GM21717 (cell line): ENCODE data around the gene TP73.

Experiments
- ATAC-seq: cut with Tn5 transposase; IDR thresholded peaks from one replicate; pipeline ENCODE4 v1.9.1; 2021; ENCODE audit warnings: mild to moderate bottlenecking, moderate library complexity; ENCODE audit not compliant: unreplicated experiment

Gene TP73

DNA sequence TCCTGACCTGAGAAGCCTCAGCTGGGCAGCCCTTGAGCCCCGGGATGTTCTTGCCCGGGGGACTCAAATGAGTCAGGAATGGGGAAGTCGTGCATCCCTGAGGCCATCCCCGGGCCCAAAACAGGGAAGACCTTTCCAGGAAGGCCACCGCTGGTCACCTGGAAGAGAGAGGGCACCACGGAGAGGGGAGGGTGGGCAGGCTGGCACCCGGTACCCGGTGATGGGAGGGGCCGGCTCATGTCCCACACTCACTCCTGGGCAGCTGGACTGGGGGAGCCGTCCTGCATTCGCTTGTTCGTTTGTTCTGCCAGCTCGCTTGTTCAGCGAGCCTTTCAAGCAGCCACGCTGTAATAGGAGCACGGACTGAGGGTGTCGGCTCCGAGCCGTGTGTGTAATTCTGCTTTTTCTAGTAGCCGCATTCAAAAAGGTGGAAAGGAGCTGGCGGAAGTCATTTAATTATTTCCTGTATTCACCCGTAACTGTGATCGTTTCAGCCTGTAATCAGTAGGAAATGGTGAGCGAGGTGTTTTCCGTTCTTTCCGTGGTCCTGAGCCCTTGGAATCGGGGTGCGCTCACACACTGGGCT, 51.6 kb downstream of the TP73 start:
- no peak for ATAC-seq

DNA sequence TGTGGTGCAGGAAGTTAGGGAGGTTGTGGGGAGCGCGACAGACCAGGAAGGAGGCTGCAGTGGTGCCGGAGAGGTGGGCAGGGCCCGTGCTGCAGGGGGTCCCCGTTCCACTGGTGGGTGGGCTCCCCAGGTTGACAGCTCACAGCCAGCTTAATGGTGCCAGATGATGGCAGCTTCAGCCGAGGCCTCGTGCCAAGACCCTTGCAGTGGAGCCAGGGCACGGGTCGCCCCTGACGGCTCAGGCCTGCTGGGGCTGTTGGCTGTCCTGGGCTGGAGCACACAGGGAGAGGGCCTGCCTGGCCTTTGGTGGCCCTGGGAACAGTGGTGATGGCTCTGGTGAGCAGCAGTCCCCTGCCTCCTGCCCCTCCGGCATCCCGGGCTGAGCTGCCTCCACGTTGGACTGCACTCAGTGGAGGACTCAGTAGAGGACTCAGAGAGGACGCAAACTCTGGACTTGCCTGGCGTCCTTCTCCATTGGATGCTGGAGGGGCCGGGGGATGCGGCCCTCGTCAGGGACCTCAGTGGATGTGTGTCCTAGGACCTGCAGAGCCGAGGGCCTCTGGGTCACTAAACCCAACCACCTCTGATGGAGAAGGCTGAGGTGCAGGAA, 53.1 kb downstream of the TP73 start:
- ATAC-seq: no peak

DNA sequence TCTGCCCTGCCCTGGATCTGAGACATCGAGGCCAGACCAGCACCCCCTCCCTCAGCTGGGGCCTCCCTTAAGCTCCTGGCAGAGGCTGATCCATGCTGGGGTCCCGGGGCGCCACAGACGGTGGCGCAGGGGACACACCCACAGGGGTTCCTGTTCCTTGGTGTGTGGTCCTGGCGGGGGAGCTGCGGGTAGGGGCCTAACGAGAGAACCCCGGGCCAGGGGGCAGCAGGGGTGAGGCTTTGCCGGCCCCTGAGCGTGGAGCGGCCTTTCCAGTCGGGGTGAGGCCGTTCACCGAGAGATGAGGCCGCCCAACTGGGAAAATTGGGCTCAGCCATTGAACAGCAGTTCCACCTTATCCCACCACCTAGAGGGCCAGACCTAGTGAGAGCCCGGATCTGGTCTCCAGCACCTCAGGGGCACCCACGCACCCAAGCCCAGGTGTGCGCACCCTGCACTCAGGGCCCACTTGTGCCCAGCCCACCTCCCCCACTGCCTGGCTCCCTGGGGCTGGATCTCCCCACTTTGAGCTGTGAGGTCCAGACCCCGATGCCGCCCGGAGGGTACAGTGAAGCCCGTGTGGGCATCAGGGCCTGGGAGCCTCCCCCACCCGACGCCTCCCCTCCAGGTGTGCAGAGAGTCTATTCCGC, 54.5 kb downstream of the TP73 start:
- ATAC-seq: no peak

DNA sequence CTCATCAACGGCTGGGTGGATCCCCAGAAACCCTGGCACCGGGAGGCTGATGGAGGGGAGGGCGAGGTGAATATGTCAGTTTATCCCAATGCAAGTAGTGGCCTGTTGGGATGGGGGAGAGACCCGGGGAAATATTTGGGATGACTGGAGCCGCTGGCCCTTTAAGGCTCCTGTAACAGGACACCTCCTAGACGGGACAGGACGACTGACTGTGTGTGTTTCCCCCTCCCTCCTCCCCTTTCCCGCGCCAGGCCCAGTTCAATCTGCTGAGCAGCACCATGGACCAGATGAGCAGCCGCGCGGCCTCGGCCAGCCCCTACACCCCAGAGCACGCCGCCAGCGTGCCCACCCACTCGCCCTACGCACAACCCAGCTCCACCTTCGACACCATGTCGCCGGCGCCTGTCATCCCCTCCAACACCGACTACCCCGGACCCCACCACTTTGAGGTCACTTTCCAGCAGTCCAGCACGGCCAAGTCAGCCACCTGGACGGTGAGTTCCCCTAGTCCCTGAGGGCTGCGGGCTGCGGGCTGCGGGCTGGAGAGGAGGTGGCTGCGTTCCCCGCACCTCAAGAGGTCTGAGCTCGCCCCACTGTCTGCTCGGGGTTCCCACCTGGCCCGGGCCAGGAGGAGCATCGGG, 55.1 kb downstream of the TP73 start:
- ATAC-seq: no peak

DNA sequence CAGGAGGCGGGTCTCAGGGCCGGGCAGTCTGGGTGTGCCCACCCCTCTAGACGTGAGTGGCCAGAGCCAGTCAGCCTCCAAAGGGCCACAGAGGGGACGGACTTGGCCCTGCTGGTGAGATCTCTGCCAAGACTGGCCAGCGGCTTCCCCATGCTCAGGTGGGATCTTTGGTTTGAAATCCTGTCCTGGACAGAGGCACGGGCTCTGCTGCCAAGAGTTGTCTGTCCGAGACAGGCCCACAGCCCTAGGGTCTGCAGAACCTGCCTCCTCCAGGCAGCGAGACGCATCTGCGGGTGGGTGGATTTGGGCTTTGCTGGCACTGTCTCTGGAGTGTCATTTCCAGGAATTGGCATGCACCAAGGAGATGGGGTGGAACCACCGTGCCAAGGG, 55.6 kb downstream of the TP73 start:
- no peak for ATAC-seq

DNA sequence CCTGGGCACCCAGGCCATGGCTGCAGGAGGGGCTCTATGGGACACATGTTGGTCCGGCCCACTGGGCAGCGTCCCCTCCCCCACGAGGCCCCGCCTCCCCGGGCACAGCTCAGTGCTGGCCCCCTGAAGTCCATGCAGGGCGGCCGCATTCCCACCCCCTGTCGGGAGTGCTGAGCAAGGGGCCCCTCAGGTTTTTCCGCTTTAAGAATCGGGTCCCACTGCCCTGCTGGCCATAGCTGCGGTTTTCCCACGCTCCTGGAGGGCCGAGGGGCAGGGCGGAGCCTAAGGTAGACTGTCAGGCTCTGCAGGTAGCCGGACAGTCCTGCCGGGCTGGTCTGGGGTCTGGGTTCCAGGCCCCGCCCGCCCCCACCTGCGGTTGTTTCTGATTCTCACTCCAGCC, 56.5 kb downstream of the TP73 start:
- ATAC-seq: no peak

DNA sequence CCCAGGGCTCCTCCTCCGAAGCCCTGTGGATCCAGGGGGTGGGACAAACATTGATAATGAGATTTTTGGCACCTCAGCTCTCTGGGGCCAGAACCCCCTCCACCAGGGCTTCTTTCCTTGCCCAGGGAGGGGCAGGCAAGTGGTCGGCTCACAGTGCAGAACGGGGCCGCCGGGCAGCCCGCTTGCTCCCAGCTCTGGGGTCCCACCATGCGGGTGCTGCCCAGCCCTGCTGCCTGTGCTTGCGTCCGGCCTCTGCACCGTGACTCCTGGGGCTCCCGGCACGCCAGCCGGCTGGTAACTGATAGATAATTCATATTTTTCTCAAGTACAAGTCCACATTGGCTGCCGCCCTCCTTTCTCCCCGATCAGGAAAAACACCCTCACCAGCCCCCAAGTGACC, 57.9 kb downstream of the TP73 start:
- ATAC-seq: no peak

DNA sequence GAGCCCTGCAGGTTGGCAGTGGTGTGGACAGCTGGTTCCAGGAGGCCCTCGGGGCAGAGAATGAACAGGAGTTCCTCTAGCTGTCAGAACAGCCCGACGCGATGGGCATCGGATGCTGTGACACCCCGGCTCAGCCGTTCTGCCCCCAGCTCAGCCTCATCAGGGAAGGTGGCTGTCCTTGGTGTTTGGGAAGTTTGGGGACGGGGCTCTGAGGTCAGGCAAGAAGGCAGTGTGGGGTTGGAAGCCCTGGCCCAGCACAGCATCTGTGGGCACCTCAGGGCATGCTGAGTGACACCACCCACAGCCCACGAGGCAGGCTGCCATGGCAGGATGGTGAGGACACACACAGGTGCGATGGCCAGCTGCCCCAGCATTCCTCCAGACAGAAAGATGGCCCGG, 59.1 kb downstream of the TP73 start:
- no peak for ATAC-seq

DNA sequence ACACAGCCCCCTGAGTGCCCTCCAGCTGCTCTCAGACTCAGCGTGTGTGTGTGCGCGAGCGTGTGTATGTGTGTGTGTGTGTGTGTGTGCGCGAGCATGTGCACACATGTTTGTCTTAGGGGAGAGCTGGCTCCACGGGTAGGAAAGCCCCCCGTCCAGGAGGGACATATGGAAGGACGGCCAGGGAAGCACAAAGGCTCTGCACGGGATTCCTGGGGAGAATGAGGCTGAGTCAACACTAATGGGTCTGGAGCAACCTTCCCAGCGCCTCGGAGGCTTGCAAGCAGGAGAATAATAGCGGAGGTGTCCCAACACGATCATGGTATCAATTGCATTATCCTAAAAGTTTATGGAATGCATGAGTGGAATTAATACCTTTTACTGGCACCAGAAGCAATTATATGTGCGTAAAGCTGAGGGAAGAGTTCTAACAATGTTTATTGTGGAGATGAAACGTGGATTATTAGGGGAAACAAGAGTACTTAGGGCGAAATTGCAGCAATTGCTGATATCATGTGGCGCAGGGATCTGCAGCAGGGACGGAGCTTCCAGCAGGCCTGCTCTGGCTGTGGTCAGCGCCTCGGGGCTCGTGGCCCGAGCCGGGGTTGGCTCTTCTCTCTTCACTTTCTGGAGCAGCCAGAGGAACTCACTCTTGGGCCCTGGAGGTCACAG, 59.6 kb downstream of the TP73 start:
- no peak for ATAC-seq

DNA sequence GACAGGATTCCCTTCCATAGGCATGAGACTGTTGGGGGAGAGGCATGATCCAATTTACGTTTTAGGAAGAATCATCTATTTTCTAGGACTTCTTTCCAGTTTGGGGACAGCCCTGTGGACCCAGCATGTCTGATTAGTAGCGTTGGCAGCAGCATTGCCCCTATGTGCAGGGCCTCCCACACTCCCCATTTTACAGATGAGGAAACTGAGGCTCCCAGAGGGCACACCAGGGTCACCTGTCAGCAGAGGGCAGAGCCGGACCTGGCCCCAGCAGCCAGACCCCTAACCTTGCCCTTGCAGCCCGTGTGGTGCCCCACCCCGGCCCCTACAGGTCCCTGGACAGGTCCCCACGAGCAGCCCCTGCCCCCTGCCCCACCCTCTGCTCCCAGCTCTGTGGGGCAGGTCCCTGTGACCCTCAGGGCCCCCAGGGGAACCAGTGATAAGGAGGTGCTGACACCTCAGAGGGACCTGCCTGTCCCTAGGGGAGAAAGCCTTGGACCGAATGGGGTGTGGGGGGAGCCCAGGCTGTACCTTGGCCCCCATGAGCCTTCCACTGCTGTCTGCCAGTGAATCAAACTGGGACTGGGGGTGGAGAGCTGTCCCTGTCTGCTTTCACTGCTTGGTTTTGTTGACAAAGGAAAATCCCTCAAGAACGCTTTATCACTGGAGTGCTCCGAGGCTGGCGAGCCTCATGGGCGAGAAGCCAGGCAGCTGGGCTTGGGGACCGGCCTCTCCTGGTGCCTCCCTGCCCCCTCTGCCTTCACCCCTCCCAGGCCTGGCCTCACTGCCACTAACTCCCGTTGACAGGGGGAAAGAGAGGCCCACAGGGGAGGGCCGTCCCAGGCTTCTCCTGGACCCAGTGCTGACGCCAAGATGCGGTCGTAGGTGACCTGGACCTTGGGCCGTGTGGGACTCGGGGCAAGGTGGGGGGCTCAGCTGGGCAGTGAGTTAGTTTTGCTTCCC, 60.5 kb downstream of the TP73 start:
- no peak for ATAC-seq

DNA sequence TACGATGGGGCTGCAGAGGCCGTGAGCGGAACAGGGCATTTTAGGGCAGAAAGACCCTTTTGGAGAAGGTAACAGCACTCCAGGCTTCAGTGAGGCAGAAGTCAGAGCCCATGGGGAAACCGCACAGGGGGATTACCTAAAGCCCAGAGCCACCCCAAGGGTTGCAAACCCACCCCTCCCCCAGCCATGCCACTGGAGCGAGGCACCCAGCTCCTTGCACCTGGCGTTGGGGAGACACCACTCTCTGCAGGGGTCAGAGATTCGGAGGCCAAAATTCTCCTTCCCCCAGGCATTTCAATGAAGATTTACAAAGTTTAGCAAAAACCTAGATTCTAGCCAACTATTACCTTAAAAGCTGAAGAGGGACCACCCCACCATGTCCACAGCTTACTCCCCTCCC, 61.5 kb downstream of the TP73 start:
- no peak for ATAC-seq

DNA sequence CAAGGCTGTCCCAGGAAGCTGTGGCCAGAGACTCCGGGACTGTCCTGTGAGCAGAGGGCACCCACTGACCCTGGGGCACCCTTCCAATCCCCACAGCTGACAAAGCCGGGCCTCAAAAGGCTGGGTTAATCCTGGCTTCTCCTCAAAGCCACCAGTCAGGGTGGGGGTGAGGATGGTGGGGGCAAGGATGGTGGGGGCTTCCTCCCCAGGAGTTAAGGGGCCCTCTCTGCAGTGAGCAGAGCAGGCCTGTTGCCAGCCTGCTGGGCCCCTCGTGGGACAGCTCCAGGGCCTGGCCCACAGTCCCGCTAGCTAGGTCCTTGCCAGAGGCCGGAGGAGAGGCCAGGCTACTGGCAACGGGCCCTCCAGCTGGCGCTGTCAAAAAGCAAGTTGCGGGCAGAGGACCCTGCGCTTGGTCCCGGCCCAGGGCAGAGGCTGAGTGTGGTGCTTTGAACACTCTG, 62.0 kb downstream of the TP73 start:
- no peak for ATAC-seq

DNA sequence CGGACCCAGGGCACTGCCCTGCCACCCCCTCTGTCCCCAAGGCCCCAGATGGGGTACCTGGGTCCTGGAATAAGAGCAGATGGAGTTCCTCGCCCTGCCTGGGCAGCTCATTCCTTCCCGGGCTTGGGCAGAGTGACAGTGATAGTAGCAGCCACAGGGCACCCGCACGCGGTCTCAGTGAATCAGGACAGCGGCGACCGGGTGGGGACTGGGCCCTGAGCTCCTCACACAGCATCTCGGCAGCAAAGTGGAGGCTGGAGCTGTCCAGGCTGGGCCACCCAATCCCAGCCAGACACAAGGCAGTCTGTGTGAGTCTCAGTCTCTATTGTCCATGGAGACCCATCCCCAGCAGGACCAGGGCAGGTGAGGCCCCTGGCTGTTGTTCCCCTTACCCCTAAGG, 62.5 kb downstream of the TP73 start:
- no peak for ATAC-seq

DNA sequence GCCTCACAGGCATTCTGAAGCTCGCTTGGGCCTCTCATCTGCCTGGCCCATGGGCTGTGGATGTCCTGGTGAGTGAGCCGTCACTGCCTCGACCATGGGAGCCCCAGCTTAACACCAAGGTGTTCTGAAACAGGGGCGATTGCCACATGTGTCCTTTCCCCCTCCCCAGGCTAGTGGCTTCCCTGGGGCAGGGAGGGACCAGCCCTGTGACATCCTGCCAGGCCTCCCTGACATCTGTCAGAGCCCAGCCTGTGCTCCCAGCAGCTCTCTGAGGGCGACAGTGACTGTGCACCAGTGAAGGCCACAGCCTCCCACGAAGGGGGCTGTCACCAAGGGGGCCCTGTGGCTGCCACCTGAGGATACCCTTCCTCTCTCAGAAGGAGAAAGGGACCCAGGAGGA, 64.0 kb downstream of the TP73 start:
- ATAC-seq: no peak

DNA sequence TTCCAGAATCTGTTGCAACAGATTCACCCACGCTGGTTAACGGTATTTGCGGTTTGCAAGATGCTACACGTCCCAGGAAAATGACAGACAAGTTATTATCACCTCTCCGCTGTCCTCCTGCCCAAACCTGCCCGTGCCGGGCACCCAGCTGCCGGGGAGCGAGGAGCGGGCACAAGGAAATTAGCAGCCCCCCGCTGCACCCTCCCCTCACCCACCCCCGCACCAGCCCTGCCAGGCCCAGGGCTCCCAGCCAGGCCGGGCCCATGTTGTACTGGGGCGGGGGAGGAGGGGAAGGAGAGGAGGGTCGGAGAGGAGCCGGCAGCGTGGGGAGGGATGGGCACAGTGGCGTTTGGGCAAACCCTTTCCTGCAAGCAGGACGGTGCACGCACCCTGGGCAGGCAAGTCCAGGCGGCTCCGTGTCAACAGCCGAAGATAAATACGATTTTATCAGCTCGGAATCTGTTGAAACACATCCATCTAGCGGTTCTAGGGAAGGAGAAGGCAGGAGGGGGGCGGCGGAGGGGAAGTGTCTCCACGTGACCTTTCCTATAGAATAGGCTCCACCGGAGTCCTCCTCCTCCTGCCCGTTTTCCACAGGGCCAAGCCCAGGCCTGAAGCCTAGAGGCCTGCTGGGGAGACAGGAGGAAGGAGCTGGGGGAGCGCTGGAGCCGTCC, 64.9 kb downstream of the TP73 start:
- no peak for ATAC-seq

DNA sequence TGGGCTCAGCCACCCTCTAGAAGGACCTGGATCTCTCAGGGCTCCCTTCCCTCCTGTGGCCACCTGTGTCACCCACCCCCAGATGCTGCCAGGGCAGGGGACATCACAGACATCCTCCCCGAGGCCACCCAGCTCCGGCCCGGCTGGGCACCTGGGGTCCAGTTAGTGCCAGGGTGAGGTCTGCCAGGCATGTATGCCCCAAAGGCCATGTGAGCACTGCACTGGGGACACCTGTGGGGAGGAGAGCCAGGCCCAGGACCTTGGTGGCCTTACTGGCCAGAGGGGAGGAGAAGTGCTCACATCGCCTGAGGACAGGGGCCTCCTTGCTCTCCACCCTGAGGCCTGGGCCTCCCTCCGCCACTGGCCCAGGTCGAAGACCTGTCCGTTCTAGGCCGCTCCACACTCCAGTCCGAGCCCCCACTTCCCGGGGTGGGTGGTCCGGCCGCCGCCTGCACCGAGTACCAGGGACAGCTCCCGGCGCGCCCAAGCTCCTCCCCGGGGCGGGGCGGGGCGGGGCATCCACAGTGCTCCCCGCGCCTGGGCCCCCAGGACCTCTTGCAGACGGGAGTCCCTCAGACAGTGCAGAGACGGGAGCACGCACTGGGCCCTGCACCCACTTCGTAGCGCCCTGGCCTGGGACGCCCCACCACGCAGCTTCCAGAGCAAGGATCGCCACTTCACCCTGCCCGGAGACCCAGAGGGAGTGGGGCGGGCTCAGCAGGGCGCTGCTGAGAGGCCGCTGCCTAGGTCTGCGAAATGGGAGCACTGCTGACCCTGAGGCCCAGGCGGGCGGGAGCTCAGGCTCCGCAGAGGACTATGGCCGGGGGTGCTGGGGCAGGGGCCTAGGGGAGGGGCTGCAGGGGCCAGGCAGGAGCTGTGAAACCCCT, 65.6 kb downstream of the TP73 start:
- no peak for ATAC-seq

DNA sequence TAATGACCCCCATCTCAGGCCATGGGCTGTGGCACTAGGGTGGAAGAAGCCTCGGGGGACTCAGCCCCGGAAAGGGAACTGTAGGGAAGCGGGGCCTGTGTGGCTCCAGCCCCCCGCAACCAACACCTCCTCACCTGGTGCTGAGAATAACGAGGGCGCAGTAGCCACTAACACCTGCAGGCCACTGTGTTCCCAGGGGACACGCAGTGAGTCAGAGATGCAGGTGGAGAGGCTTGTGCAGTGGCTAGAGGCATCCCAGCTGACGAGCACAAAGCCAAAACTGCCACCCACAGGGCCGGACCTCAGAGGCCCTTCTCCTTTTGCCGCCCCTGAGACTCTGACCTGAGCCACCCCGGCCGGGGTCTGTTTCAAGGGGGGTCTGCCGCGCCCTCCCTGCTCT, 66.4 kb downstream of the TP73 start:
- ATAC-seq: no peak

DNA sequence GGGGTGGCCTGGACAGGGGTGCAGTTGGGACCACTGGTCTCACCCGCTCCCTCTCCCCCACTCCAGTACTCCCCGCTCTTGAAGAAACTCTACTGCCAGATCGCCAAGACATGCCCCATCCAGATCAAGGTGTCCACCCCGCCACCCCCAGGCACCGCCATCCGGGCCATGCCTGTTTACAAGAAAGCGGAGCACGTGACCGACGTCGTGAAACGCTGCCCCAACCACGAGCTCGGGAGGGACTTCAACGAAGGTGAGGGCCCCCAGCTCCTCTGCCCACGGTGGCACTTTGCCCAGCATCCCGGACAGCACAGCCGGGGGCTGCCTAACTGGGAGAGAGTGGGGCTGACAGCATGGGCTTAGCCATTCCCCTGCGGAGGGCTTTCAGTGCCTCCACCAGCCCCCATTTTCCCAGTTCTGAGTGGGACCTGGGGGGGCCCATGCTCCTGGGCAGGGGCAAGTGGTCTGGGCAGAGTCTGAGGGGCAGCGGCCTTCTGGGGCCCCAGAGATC, 69.7 kb downstream of the TP73 start:
- ATAC-seq: no peak

DNA sequence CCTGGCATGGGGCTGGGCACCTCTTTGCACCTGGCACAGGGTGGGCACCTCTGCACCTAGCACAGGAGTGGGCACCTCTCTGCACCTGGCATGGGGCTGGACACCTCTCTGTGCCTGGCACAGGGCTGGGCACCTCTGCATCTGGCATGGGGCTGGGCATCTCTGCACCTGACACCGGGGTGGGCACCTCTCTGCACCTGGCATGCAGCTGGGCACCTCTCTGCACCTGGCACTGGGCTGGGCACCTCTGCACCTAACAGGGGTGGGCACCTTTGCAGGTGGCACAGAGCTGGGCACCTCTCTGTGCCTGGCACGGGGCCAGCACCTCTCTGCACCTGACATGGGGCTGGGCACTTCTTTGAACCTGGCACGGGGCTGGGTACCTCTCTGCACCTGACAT, 70.5 kb downstream of the TP73 start:
- ATAC-seq: no peak
